Measurements from ENCODE around the gene LDLRAP1.

The LDLRAP1 gene

DNA sequence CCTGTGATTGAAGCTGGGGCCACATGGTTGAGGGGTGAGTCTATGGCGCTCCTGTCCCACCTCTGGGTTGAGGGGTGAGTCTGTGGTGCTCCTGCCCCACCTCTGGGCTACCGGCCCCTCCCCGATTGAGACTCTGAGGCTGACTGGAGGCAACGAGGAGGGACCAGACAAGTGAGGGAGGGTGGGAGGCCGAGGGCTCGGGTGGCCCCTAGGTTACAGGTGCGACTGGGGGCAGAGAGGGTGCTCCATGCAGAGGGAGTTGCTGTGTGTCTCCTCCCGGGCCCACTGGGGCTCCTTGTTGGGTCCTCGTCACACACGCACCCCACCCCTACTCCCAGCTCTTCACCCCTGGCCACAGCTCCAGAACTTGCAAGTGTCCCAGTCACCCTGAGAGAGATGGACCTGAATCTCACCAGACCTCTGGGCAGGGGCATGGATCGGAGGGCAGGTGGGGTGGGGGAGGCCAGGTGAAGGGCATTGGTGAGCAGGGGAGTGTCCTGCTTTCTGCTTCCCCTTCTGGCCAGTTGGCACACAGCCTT lies 12.8 kb downstream of the LDLRAP1 start:
- H3K27me3 ChIP-seq (ENCODE audit: control insufficient read depth, insufficient read depth, low read length): no peaks in the 10 kb centered on the region
- peaks cover 42% of the 10 kb centered on the region for H3K36me3 ChIP-seq (ENCODE audit: control insufficient read depth, insufficient read depth, low read length)
- no peak overlapping the region for H3K4me3 ChIP-seq (ENCODE audit: low read depth, low read length)
- H3K4me1 ChIP-seq (ENCODE audit: control insufficient read depth, insufficient read depth, low read length): no peaks in the 10 kb centered on the region; the same call in 1 of the 2 replicates
- H3K9me3 ChIP-seq (ENCODE audit: control insufficient read depth, insufficient read depth, low read depth, low read length): no peaks in the 10 kb centered on the region
- no peak overlapping the region for H3K9ac ChIP-seq (ENCODE audit: low read length)
- no peak overlapping the region for H3K27ac ChIP-seq (ENCODE audit: low read depth, low read length)

GRCh38 chr1:25556791-25557476 lies 13.5 kb downstream of the LDLRAP1 start:
- Histone ChIP-seq H3K9me3 (ENCODE audit: control insufficient read depth, insufficient read depth, low read depth, low read length) (no peaks in the 10 kb centered on the region), H3K9ac (ENCODE audit: low read length) (no peak overlapping the region), H3K27me3 (ENCODE audit: control insufficient read depth, insufficient read depth, low read length) (no peaks in the 10 kb centered on the region), H3K4me1 (ENCODE audit: control insufficient read depth, insufficient read depth, low read length) (no peaks in the 10 kb centered on the region; the same call in 1 of the 2 replicates), H3K4me3 (ENCODE audit: low read depth, low read length) (no peak overlapping the region), H3K27ac (ENCODE audit: low read depth, low read length) (no peak overlapping the region), H3K36me3 (ENCODE audit: control insufficient read depth, insufficient read depth, low read length) (peaks cover 42% of the 10 kb centered on the region)

DNA sequence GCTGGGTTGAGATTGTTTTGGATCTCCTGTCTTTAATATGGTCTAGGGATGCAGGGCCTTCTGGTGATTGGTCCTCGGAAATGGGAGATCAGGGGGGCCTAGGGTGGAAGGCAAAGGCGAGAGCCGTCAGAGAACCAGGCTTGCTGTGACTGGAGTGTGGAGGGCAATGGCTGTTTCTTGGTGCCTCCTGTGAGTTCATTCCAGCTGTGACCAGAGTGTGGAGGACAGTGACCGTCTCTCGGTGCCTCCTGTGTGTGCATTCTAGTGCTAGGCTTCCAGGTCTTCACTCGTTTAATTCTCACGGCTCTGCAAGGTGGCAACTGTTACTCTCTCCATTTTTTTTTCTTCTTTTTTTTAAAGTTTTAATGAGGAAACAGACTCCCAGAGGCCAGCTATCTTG lies 14.1 kb downstream of the LDLRAP1 start:
- H3K9me3 ChIP-seq (ENCODE audit: control insufficient read depth, insufficient read depth, low read depth, low read length): no peaks in the 10 kb centered on the region
- no peak overlapping the region for H3K9ac ChIP-seq (ENCODE audit: low read length)
- H3K4me1 ChIP-seq (ENCODE audit: control insufficient read depth, insufficient read depth, low read length): no peaks in the 10 kb centered on the region; the same call in 1 of the 2 replicates
- no peaks in the 10 kb centered on the region for H3K27me3 ChIP-seq (ENCODE audit: control insufficient read depth, insufficient read depth, low read length)
- H3K36me3 ChIP-seq (ENCODE audit: control insufficient read depth, insufficient read depth, low read length): peaks cover 44% of the 10 kb centered on the region
- no peak overlapping the region for H3K4me3 ChIP-seq (ENCODE audit: low read depth, low read length)
- H3K27ac ChIP-seq (ENCODE audit: low read depth, low read length): no peak overlapping the region

DNA sequence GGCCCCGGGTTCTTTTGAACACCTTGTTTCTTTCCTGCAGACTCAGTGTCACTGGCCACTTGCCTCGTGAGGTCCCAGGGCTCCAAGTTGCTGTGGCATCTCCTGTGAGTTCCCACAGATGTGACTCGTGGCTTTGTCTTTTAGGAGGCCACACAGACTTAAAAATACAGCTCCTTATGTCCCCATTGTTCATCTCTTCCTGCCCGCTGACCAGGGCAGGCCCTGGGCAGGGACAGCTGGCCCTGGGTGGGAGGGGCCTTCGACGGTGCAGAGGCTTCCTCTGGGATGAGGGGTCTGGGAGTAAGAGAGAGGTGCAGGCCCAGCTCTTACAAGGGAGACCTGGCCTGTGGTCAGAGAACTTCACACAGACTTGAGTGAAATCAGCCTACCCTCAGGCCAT lies 15.6 kb downstream of the LDLRAP1 start:
- Histone ChIP-seq H3K27ac (ENCODE audit: low read depth, low read length) (no peak overlapping the region), H3K9me3 (ENCODE audit: control insufficient read depth, insufficient read depth, low read depth, low read length) (no peaks in the 10 kb centered on the region), H3K36me3 (ENCODE audit: control insufficient read depth, insufficient read depth, low read length) (peaks cover 54% of the 10 kb centered on the region), H3K9ac (ENCODE audit: low read length) (no peak overlapping the region), H3K4me1 (ENCODE audit: control insufficient read depth, insufficient read depth, low read length) (peaks cover 5% of the 10 kb centered on the region; the same call in 1 of the 2 replicates), H3K27me3 (ENCODE audit: control insufficient read depth, insufficient read depth, low read length) (no peaks in the 10 kb centered on the region), H3K4me3 (ENCODE audit: low read depth, low read length) (no peak overlapping the region)

DNA sequence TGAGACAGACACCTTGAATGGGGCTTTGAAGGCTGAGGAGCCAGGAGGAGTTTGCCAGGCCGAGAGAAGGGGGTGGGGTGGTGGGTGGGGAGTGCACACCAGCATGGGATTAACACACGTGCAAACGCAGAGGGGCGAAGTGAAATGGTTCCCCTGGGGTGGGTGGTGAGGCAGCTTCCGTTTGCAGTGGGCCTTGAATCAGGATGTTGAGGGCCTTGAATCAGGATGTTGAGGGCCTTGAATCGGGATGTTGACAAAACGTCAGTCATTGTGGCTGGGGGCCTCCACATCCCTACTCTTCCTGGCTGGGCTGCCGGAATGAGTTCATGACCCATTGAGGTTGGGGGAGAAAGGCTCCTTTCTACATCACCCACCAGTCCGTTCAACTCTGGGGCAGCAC lies 16.6 kb downstream of the LDLRAP1 start:
- Histone ChIP-seq H3K9me3 (ENCODE audit: control insufficient read depth, insufficient read depth, low read depth, low read length) (no peaks in the 10 kb centered on the region), H3K36me3 (ENCODE audit: control insufficient read depth, insufficient read depth, low read length) (peaks cover 48% of the 10 kb centered on the region), H3K27ac (ENCODE audit: low read depth, low read length) (no peak overlapping the region), H3K4me3 (ENCODE audit: low read depth, low read length) (no peak overlapping the region), H3K27me3 (ENCODE audit: control insufficient read depth, insufficient read depth, low read length) (no peaks in the 10 kb centered on the region), H3K9ac (ENCODE audit: low read length) (no peak overlapping the region), H3K4me1 (ENCODE audit: control insufficient read depth, insufficient read depth, low read length) (peaks cover 8% of the 10 kb centered on the region; the same call in 1 of the 2 replicates)

- H3K4me1 ChIP-seq (ENCODE audit: control insufficient read depth, insufficient read depth, low read length): peaks cover 16% of the 10 kb centered on the region; the same call in 1 of the 2 replicates
- no peak overlapping the region for H3K9ac ChIP-seq (ENCODE audit: low read length)
- H3K4me3 ChIP-seq (ENCODE audit: low read depth, low read length): no peak overlapping the region
- no peak overlapping the region for H3K27ac ChIP-seq (ENCODE audit: low read depth, low read length)
- H3K36me3 ChIP-seq (ENCODE audit: control insufficient read depth, insufficient read depth, low read length): peaks cover 46% of the 10 kb centered on the region
- no peaks in the 10 kb centered on the region for H3K9me3 ChIP-seq (ENCODE audit: control insufficient read depth, insufficient read depth, low read depth, low read length)
- no peaks in the 10 kb centered on the region for H3K27me3 ChIP-seq (ENCODE audit: control insufficient read depth, insufficient read depth, low read length)
Measured at GRCh38 chr1:25560788-25561187, 17.4 kb downstream of the LDLRAP1 start.

DNA sequence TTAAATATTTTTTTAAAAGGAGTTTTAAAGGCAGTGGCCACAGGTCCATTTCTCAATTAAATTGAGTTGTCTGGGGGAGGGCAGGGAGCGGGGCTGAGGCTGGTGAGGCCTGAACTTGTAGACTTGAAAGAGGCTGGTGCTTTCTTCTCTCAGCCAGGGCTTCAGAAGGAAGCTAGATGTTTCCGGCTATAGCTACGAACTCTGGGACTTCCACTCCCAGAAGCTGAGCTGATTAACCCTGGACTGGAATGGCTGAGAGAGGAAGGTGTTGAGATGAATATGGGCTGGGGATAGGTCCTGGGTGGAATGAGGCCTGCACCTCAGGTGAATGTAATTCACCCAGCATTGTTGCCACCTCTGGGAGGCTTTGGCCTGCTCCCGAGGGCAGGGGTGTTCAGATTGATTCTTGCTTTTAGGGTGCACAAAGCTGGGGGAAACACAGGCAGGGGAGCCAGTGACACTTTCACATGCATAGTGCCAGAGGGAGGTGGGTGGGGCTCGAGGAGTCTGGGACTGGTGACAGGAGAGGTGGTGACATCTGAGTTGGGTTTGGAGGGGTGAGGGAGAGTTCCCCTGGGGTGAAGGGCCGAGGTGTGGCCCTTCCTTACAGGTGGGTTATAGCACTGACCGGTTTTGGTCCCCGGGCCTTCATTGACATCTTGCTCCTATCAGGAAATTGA lies 18.2 kb downstream of the LDLRAP1 start:
- Histone ChIP-seq H3K4me1 (ENCODE audit: control insufficient read depth, insufficient read depth, low read length) (peaks cover 23% of the 10 kb centered on the region), H3K9ac (ENCODE audit: low read length) (no peak overlapping the region), H3K36me3 (ENCODE audit: control insufficient read depth, insufficient read depth, low read length) (peaks cover 46% of the 10 kb centered on the region), H3K27me3 (ENCODE audit: control insufficient read depth, insufficient read depth, low read length) (no peaks in the 10 kb centered on the region), H3K4me3 (ENCODE audit: low read depth, low read length) (no peak overlapping the region), H3K9me3 (ENCODE audit: control insufficient read depth, insufficient read depth, low read depth, low read length) (no peaks in the 10 kb centered on the region), H3K27ac (ENCODE audit: low read depth, low read length) (no peak overlapping the region)

GRCh38 chr1:25562101-25562927 lies 18.9 kb downstream of the LDLRAP1 start:
- H3K4me1 ChIP-seq (ENCODE audit: control insufficient read depth, insufficient read depth, low read length): peaks cover 31% of the 10 kb centered on the region
- H3K4me3 ChIP-seq (ENCODE audit: low read depth, low read length): no peak overlapping the region
- no peaks in the 10 kb centered on the region for H3K9me3 ChIP-seq (ENCODE audit: control insufficient read depth, insufficient read depth, low read depth, low read length)
- no peak overlapping the region for H3K27ac ChIP-seq (ENCODE audit: low read depth, low read length)
- peaks cover 41% of the 10 kb centered on the region for H3K36me3 ChIP-seq (ENCODE audit: control insufficient read depth, insufficient read depth, low read length)
- H3K27me3 ChIP-seq (ENCODE audit: control insufficient read depth, insufficient read depth, low read length): no peaks in the 10 kb centered on the region
- H3K9ac ChIP-seq (ENCODE audit: low read length): no peak overlapping the region

- Histone ChIP-seq H3K27ac (ENCODE audit: low read depth, low read length) (no peak overlapping the region), H3K9ac (ENCODE audit: low read length) (no peak overlapping the region), H3K4me3 (ENCODE audit: low read depth, low read length) (no peak overlapping the region), H3K36me3 (ENCODE audit: control insufficient read depth, insufficient read depth, low read length) (peaks cover 36% of the 10 kb centered on the region), H3K27me3 (ENCODE audit: control insufficient read depth, insufficient read depth, low read length) (no peaks in the 10 kb centered on the region), H3K9me3 (ENCODE audit: control insufficient read depth, insufficient read depth, low read depth, low read length) (no peaks in the 10 kb centered on the region), H3K4me1 (ENCODE audit: control insufficient read depth, insufficient read depth, low read length) (peaks cover 36% of the 10 kb centered on the region)
Measured at GRCh38 chr1:25562928-25563283, 19.5 kb downstream of the LDLRAP1 start.

GRCh38 chr1:25563330-25564215 lies 20.2 kb downstream of the LDLRAP1 start:
- Histone ChIP-seq H3K9ac (ENCODE audit: low read length) (no peak overlapping the region), H3K4me1 (ENCODE audit: control insufficient read depth, insufficient read depth, low read length) (peaks cover 43% of the 10 kb centered on the region), H3K27ac (ENCODE audit: low read depth, low read length) (no peak overlapping the region), H3K4me3 (ENCODE audit: low read depth, low read length) (no peak overlapping the region), H3K9me3 (ENCODE audit: control insufficient read depth, insufficient read depth, low read depth, low read length) (no peaks in the 10 kb centered on the region), H3K36me3 (ENCODE audit: control insufficient read depth, insufficient read depth, low read length) (peaks cover 29% of the 10 kb centered on the region), H3K27me3 (ENCODE audit: control insufficient read depth, insufficient read depth, low read length) (no peaks in the 10 kb centered on the region)
